H1 (cell line): ENCODE results near the gene GADL1. TPM values are rescaled to one million over a fixed set of nuclear protein-coding genes. Genes with fewer than 3 reads are reported as not detected.
A peak's percentile ranks its signal among the peaks of the same experiment; 100 is the strongest.

Experiments used
- CTCF ChIA-PET: fragments of 300-600 bp; sonication (Branson Sonifier 250); formaldehyde crosslinking; loops from one replicate; lab custom pipeline; 2021; ENCODE audit not compliant: partially characterized antibody; lab: Charles Lee
- POLR2A ChIA-PET: fragments of 300-600 bp; sonication (Branson Sonifier 250); formaldehyde crosslinking; loops from one replicate; lab custom pipeline; 2021; ENCODE audit warnings: inconsistent platforms; ENCODE audit not compliant: partially characterized antibody; lab: Charles Lee
- DNase-seq, 2 experiments: peaks; one replicate each; pipeline versions ENCODE4 v3.0.0 to v3.0.0-alpha.2; 2010 to 2022; ENCODE audit warnings: low spot score in 2 of 2, low read depth in 1 of 2, mixed read lengths in 1 of 2
- FAIRE-seq: peaks from 2 replicates; lab custom pipeline; 2011; peaks lifted over from hg19 to GRCh38; lab: Jason Lieb, UNC
- H2AFZ ChIP-seq: 2 replicates; pipeline ENCODE4 v1.8.1; 2012; ENCODE audit warnings: low read length, inconsistent platforms
- H2AK5ac ChIP-seq: 2 replicates; pipeline ENCODE4 v1.6.1; 2013; ENCODE audit warnings: low read depth, low read length
- H2BK120ac ChIP-seq: replicated peaks from 2 replicates; pipeline ENCODE3; 2013; ENCODE audit warnings: low read depth, low read length, inconsistent platforms
- H2BK12ac ChIP-seq: 2 replicates; pipeline ENCODE4 v1.6.1; 2013; ENCODE audit warnings: low read depth, low read length
- H2BK15ac ChIP-seq: 2 replicates; pipeline ENCODE4 v1.6.1; 2013; ENCODE audit warnings: low read length
- H2BK20ac ChIP-seq: 2 replicates; pipeline ENCODE4 v1.6.1; 2013; ENCODE audit warnings: low read length
- H2BK5ac ChIP-seq: 2 replicates; pipeline ENCODE4 v1.6.1; 2013; ENCODE audit warnings: low read depth, low read length
- H3K14ac ChIP-seq: 2 replicates; pipeline ENCODE4 v1.6.1; 2013; ENCODE audit warnings: inconsistent platforms; ENCODE audit not compliant: insufficient read length
- H3K18ac ChIP-seq: 2 replicates; pipeline ENCODE4 v1.6.1; 2013; ENCODE audit warnings: low read length; ENCODE audit errors: extremely low read depth
- H3K23ac ChIP-seq: 2 replicates; pipeline ENCODE4 v1.6.1; 2013; ENCODE audit warnings: inconsistent platforms; ENCODE audit not compliant: insufficient read length
- H3K23me2 ChIP-seq: 2 replicates; pipeline ENCODE4 v1.6.1; 2013; ENCODE audit warnings: low read depth, low read length
- H3K27ac ChIP-seq: 2 replicates; pipeline ENCODE4 v1.6.1; 2011; ENCODE audit warnings: low read depth, low read length, inconsistent platforms
- H3K27me3 ChIP-seq, 4 experiments: replicated peaks in 1 of 4; 1 replicate in 1 of 4; 2 replicates in 3 of 4; pipeline versions ENCODE4 v1.6.1 to v1.8.1; 2011 to 2013; ENCODE audit warnings: low read length in 3 of 4, mild to moderate bottlenecking in 3 of 4, inconsistent platforms in 2 of 4, mixed read lengths in 2 of 4, moderate library complexity in 1 of 4; ENCODE audit not compliant: control insufficient read depth in 3 of 4, insufficient read depth in 3 of 4; ENCODE audit errors: extremely low read depth in 1 of 4
- H3K36me3 ChIP-seq, 4 experiments: 2 replicates each; pipeline versions ENCODE4 v1.6.1 to v1.8.1; 2011 to 2013; ENCODE audit warnings: mild to moderate bottlenecking in 4 of 4, low read length in 3 of 4, moderate library complexity in 2 of 4, control low read depth in 1 of 4, inconsistent platforms in 1 of 4; ENCODE audit not compliant: insufficient read depth in 4 of 4, control insufficient read depth in 2 of 4
- H3K4ac ChIP-seq: replicated peaks from 2 replicates; pipeline ENCODE3; 2013; ENCODE audit warnings: low read length, low read depth, mixed read lengths, inconsistent platforms; ENCODE audit not compliant: insufficient read length
- H3K4me1 ChIP-seq, 4 experiments: replicated peaks in 1 of 4; 1 replicate in 1 of 4; 2 replicates in 3 of 4; pipeline versions ENCODE4 v1.6.1 to v1.8.1; 2011 to 2013; ENCODE audit warnings: low read length in 3 of 4, inconsistent platforms in 2 of 4, mixed read lengths in 1 of 4; ENCODE audit not compliant: insufficient read depth in 4 of 4, control insufficient read depth in 3 of 4
- H3K4me2 ChIP-seq, 2 experiments: 2 replicates each; pipeline versions ENCODE4 v1.6.1 to v1.8.1; 2011 to 2013; ENCODE audit warnings: low read depth in 2 of 2, low read length in 2 of 2, control low read depth in 1 of 2, inconsistent platforms in 1 of 2, mild to moderate bottlenecking in 1 of 2; ENCODE audit not compliant: insufficient read depth in 1 of 2
- H3K4me3 ChIP-seq, 4 experiments: fragments of 200-600, 300-600 bp in 1 of 4; sonication (generic), shearing (Covaris generic), sonication (Bioruptor Twin) in 1 of 4; 2 replicates each; pipeline versions ENCODE4 v1.5.1 to v1.8.1; 2011 to 2016; ENCODE audit warnings: low read length in 4 of 4, low read depth in 3 of 4, control low read depth in 2 of 4, inconsistent platforms in 2 of 4, mild to moderate bottlenecking in 2 of 4, mixed read lengths in 1 of 4, moderate library complexity in 1 of 4; ENCODE audit not compliant: insufficient read depth in 2 of 4; ENCODE audit errors: extremely low read depth in 1 of 4
- H3K56ac ChIP-seq: replicated peaks from 2 replicates; pipeline ENCODE3; 2013; ENCODE audit warnings: low read depth, mild to moderate bottlenecking, mixed read lengths, low read length, inconsistent platforms; ENCODE audit not compliant: insufficient read length
- H3K79me1 ChIP-seq: 2 replicates; pipeline ENCODE4 v1.6.1; 2013; ENCODE audit warnings: low read depth, low read length, control low read depth
- H3K79me2 ChIP-seq, 2 experiments: 2 replicates each; pipeline versions ENCODE4 v1.6.1 to v1.8.1; 2012 to 2013; ENCODE audit warnings: low read length in 2 of 2, mild to moderate bottlenecking in 2 of 2, inconsistent platforms in 1 of 2; ENCODE audit not compliant: insufficient read depth in 2 of 2, control insufficient read depth in 1 of 2
- H3K9ac ChIP-seq, 4 experiments: replicated peaks in 1 of 4; 1 replicate in 1 of 4; 2 replicates in 3 of 4; pipeline versions ENCODE4 v1.6.1 to v1.8.1; 2011 to 2013; ENCODE audit warnings: low read depth in 3 of 4, low read length in 3 of 4, control low read depth in 2 of 4, mild to moderate bottlenecking in 2 of 4, moderate library complexity in 2 of 4, inconsistent platforms in 1 of 4; ENCODE audit errors: extremely low read depth in 1 of 4
- H3K9me3 ChIP-seq, 2 experiments: 2 replicates each; pipeline versions ENCODE4 v1.6.1 to v1.8.1; 2012 to 2013; ENCODE audit warnings: mild to moderate bottlenecking in 2 of 2, moderate library complexity in 2 of 2, control low read depth in 1 of 2, inconsistent platforms in 1 of 2, low read depth in 1 of 2, low read length in 1 of 2, mixed read lengths in 1 of 2; ENCODE audit not compliant: insufficient read depth in 2 of 2
- H4K20me1 ChIP-seq, 2 experiments: replicated peaks in 1 of 2; 2 replicates each; pipeline versions ENCODE3 to v1.8.1; 2011 to 2013; ENCODE audit warnings: inconsistent platforms in 2 of 2, low read length in 2 of 2, mild to moderate bottlenecking in 1 of 2; ENCODE audit not compliant: insufficient read depth in 2 of 2, control insufficient read depth in 1 of 2
- H4K5ac ChIP-seq: 2 replicates; pipeline ENCODE4 v1.6.1; 2013; ENCODE audit warnings: low read length, low read depth, mixed read lengths, inconsistent platforms; ENCODE audit not compliant: insufficient read length
- H4K8ac ChIP-seq: 2 replicates; pipeline ENCODE4 v1.8.0; 2013; ENCODE audit warnings: mild to moderate bottlenecking, moderate library complexity, low read length, inconsistent platforms; ENCODE audit not compliant: insufficient read depth; ENCODE audit errors: extremely low read depth
- H4K91ac ChIP-seq: replicated peaks from 2 replicates; pipeline ENCODE3; 2013; ENCODE audit warnings: low read length, mixed read lengths, inconsistent platforms; ENCODE audit not compliant: insufficient read length
- RAD21 ChIP-seq, 2 experiments: IDR thresholded peaks in 1 of 2; conservative IDR thresholded peaks in 1 of 2; 2 replicates each; pipeline ENCODE4 v1.6.1; 2011; ENCODE audit warnings: low read depth in 2 of 2, low read length in 2 of 2, improper control_type of control experiment in 1 of 2, inconsistent platforms in 1 of 2, mild to moderate bottlenecking in 1 of 2, moderate library complexity in 1 of 2
- SP2 ChIP-seq: IDR thresholded peaks from 2 replicates; pipeline ENCODE4 v1.6.1; 2012; ENCODE audit warnings: mild to moderate bottlenecking, low read length, inconsistent platforms
- WGBS, 2 experiments: shearing (Covaris generic) in 1 of 2; methylation state at CpG; one replicate each; pipeline versions ENCODE4 v1.1.6 to v1.1.7; 2013 to 2015; ENCODE audit warnings: low lambda C conversion rate in 2 of 2, mixed read lengths in 2 of 2, inconsistent platforms in 1 of 2, low coverage in 1 of 2, missing lambda C conversion rate in 1 of 2; ENCODE audit not compliant: insufficient replicate concordance in 2 of 2, insufficient coverage in 1 of 2, insufficient read length in 1 of 2; ENCODE audit errors: extremely low coverage in 1 of 2, missing lambda C conversion rate in 1 of 2; 5-methylcytosine and 5-hydroxymethylcytosine counted together
- polyA plus RNA-seq, 7 experiments: library from polyadenylated mRNA; depleted of rRNA in 3 of 7; stranded (reverse) in 5 of 7; unstranded in 2 of 7; fragments of >200 nt in 5 of 7; fragments of 200-250 nt in 2 of 7; gene quantifications; 1 replicate in 5 of 7; 2 replicates in 1 of 7; 4 replicates in 1 of 7; pipeline versions ENCODE4 v1.2.1 to v1.2.3, GENCODE V29; 2011 to 2013; ENCODE audit warnings: missing spikeins in 2 of 7, mixed read lengths in 2 of 7
- total RNA-seq: library from RNA; stranded (reverse); fragmentation: NEBNext Ultra II Directional; extraction: Animal tissue kit (Norgen Biotek cat#: 25700); gene quantifications from 2 replicates; pipeline ENCODE4 v1.2.1, GENCODE V29; 2021
- TF ChIP-seq, protein P1 (sequence below), 3 experiments: IDR thresholded peaks; 1 replicate in 2 of 3; 2 replicates in 1 of 3; pipeline versions ENCODE4 v1.5.1 to v1.6.1; 2011; ENCODE audit warnings: low read length in 3 of 3, mild to moderate bottlenecking in 3 of 3, inconsistent platforms in 2 of 3, low read depth in 1 of 3, moderate library complexity in 1 of 3; ENCODE audit not compliant: insufficient read depth in 1 of 3; ENCODE audit errors: control extremely low read depth in 1 of 3

GADL1 gene
- total and polyA plus RNA-seq, 2 of the 8 experiments (the other 6 are each of a cell fraction or from before 2014, with no cell fraction given), result 0.03 to 0.30 TPM

DNA sequence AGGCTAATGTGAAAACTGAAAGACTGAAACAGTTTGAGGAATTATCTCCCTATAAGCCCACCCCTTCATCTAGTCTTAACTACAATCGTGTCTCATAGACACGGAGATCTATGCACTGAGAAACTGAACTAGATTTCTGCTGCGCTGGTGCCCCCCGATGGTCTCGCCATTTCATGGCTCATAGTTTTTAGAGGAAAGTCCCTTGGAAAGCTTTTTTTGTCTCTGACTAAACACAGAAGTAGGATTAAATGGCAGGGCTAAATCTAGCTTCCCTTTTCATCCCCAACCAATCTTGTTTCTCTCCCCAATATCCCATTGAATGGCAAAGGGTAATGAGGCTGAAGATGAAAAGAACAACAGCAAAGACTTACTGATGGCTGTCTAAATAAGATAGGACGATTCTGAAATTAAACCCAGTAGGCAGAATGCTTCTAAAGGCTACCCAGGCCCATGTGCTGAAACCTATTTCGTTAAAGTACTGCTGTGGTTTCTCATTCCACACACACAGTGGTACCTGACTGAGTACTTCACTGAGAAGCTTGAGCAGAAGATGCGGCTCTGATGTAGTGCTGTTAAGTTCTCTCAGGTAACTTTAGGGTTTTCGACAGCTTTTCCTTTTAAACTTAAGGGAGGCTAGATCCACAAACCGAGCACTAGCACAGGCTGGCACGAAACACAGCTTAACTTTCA is 142.7 kb downstream of the GADL1 start:
- Histone ChIP-seq H3K23ac (no peak overlapping the region), H3K23me2 (no peaks in the 10 kb centered on the region)
- FAIRE-seq, result peak; percentile 55

More for the DNA sequence above, 142.7 kb downstream of the GADL1 start:
- no peaks in the 10 kb centered on the region for H3K36me3 ChIP-seq
- H2BK20ac ChIP-seq, result no peak overlapping the region
- no peak overlapping the region; a peak in 1 of 8 replicates for H3K4me3 ChIP-seq
- no peak overlapping the region for H3K27ac ChIP-seq
- H3K14ac ChIP-seq, result no peak overlapping the region
- no peak overlapping the region for H2BK12ac ChIP-seq
- no peak overlapping the region for H2BK15ac ChIP-seq
- no peak overlapping the region for H4K8ac ChIP-seq
- H4K91ac ChIP-seq, result no peak overlapping the region
- H3K9ac ChIP-seq, result no peak overlapping the region
- TF ChIP-seq SP2 (no peak), RAD21 (IDR thresholded peaks at IDR 0.05 in 1 of 2, conservative IDR thresholded peaks at IDR 0.05 in 1 of 2; ENCODE audit: low read depth in 2 of 2, low read length in 2 of 2) (peak; percentile 77 to 88)
- TF ChIP-seq, protein P1, sequence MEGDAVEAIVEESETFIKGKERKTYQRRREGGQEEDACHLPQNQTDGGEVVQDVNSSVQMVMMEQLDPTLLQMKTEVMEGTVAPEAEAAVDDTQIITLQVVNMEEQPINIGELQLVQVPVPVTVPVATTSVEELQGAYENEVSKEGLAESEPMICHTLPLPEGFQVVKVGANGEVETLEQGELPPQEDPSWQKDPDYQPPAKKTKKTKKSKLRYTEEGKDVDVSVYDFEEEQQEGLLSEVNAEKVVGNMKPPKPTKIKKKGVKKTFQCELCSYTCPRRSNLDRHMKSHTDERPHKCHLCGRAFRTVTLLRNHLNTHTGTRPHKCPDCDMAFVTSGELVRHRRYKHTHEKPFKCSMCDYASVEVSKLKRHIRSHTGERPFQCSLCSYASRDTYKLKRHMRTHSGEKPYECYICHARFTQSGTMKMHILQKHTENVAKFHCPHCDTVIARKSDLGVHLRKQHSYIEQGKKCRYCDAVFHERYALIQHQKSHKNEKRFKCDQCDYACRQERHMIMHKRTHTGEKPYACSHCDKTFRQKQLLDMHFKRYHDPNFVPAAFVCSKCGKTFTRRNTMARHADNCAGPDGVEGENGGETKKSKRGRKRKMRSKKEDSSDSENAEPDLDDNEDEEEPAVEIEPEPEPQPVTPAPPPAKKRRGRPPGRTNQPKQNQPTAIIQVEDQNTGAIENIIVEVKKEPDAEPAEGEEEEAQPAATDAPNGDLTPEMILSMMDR (IDR thresholded peaks at IDR 0.05; ENCODE audit: control extremely low read depth in 1 of 3, insufficient read depth in 1 of 3, low read depth in 1 of 3, low read length in 3 of 3), result peak; percentile 10 to 58 (median 56)
- peak in 1 of 2 experiments; percentile 63 for DNase-seq
- H3K27me3 ChIP-seq, result no peaks in the 10 kb centered on the region
- no peak overlapping the region for H2AK5ac ChIP-seq
- H3K79me2 ChIP-seq, result no peaks in the 10 kb centered on the region
- H2BK5ac ChIP-seq, result no peak overlapping the region
- ChIA-PET POLR2A (no interaction called here), CTCF (interaction anchor here (0.7 to 3.9 kb wide), 22 partner anchors 9 to 1056 kb away, joined by 3 to 25 read pairs (median 4); no protein-coding TSS in a partner anchor)
- H3K79me1 ChIP-seq, result no peaks in the 10 kb centered on the region
- H3K4ac ChIP-seq, result no peak overlapping the region
- WGBS, 2 experiments, result 69% methylated on average over 11 of the region's 11 CpGs; no CpG with 5 or more reads in 1 of the 2 experiments
- H2BK120ac ChIP-seq, result no peak overlapping the region
- H2AFZ ChIP-seq, result no peak overlapping the region
- H3K56ac ChIP-seq, result no peak overlapping the region
- no peaks in the 10 kb centered on the region for H4K20me1 ChIP-seq
- H3K4me2 ChIP-seq, result no peak overlapping the region
- no peaks in the 10 kb centered on the region for H3K9me3 ChIP-seq
- H3K4me1 ChIP-seq, result peaks cover 0 to 15% (median 1%) of the 10 kb centered on the region in 4 experiments; a peak in 2 of 7 replicates
- peak overlapping the region; percentile 52; the same call in 1 of the 2 replicates for H3K18ac ChIP-seq
- no peak overlapping the region for H4K5ac ChIP-seq
